AG10803 (cell line): ENCODE results near the gene KCNQ1.

ENCODE experiments used
- DNase-seq: peaks from one replicate; pipeline ENCODE4 v3.0.0; 2010; ENCODE audit warnings: low read depth
- H3K4me3 ChIP-seq: 2 replicates; pipeline ENCODE4 v1.5.1; 2011; ENCODE audit warnings: mild to moderate bottlenecking, low read length, control low read depth
- TF ChIP-seq, protein P1 (sequence below): conservative IDR thresholded peaks from 2 replicates; pipeline ENCODE4 v1.5.1; 2011; ENCODE audit warnings: mild to moderate bottlenecking, low read length, control low read depth, inconsistent platforms

KCNQ1 gene

DNA sequence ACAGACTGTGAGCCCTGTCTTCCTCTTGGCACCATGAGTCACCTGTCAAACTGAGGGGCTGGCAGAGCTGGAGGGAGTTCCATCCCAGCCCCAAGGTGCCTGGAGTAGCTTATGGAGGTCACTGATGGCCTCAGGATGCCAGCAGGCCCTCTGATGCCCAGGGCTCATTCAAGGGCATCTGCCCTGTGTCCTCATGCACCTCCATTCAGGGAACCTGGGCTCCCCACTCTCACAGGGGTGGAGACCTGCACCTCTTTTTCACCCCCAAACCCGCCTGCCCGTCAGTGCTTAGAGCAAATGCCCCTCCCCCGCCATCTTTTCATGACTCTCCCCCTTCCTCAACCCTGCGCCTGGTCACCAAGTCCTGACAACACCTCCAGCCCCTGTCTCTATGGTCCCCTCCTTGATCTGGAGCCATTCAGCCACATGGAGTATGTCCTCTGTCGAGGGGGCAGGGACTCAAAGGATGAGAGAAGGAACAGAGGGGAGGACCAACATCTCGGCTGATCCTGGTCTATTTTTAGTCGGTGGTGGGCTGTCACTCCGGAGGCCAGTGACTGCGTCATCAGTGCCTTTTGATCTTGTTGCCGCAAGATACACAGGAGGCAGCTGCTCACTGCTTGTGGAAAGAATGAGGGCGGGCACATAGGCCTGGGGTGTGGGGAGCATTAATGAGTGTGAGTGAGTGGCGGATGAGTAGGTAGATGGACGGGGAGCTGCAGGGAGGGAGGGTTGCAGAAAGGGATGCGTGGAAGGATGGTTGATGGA lies 368.5 kb downstream of the KCNQ1 start:
- TF ChIP-seq, protein P1, sequence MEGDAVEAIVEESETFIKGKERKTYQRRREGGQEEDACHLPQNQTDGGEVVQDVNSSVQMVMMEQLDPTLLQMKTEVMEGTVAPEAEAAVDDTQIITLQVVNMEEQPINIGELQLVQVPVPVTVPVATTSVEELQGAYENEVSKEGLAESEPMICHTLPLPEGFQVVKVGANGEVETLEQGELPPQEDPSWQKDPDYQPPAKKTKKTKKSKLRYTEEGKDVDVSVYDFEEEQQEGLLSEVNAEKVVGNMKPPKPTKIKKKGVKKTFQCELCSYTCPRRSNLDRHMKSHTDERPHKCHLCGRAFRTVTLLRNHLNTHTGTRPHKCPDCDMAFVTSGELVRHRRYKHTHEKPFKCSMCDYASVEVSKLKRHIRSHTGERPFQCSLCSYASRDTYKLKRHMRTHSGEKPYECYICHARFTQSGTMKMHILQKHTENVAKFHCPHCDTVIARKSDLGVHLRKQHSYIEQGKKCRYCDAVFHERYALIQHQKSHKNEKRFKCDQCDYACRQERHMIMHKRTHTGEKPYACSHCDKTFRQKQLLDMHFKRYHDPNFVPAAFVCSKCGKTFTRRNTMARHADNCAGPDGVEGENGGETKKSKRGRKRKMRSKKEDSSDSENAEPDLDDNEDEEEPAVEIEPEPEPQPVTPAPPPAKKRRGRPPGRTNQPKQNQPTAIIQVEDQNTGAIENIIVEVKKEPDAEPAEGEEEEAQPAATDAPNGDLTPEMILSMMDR, result no peak
- H3K4me3 ChIP-seq, result no peak overlapping the region
- DNase-seq, result no peak

DNA sequence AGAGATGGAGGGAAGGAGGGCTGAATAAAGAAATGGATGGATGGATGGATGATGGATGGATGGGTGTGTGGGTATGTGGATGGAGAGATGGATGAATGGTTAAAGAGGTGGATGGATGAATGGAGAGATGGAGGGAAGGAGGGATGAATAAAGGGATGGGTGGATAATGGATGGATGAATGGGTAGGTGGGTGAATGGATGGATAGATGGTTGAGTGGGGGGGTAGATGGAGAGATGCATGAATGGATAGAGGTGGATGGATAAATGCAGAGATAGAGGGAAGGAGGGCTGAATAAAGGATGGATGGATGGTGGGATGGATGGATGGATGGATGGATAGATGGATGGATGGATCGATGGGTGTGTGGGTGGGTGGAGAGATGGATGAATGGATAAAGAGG lies 369.2 kb downstream of the KCNQ1 start:
- no peak for DNase-seq
- H3K4me3 ChIP-seq, result no peak overlapping the region
- TF ChIP-seq, protein P1, result no peak

DNA sequence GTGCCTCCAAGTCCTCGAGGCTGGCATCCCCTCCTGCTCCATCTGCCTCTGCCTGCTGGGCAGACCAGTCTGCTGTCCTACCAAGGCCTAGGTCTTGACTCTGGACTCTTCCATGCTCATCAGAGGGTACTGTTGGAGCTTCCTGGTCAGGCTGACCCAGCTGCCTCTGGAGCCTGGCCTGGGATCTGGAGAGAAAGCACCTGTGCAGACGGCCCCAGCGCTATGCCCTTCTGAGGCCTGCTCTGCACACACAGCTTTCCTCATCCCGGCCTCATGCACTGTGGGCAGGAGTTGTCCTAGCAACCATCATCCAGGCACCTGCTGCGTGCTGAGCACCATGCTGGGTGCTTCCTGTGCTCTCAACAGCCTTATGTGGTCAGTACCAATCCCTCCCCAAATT lies 369.9 kb downstream of the KCNQ1 start:
- H3K4me3 ChIP-seq, result no peak overlapping the region
- DNase-seq, result no peak
- TF ChIP-seq, protein P1, result no peak

DNA sequence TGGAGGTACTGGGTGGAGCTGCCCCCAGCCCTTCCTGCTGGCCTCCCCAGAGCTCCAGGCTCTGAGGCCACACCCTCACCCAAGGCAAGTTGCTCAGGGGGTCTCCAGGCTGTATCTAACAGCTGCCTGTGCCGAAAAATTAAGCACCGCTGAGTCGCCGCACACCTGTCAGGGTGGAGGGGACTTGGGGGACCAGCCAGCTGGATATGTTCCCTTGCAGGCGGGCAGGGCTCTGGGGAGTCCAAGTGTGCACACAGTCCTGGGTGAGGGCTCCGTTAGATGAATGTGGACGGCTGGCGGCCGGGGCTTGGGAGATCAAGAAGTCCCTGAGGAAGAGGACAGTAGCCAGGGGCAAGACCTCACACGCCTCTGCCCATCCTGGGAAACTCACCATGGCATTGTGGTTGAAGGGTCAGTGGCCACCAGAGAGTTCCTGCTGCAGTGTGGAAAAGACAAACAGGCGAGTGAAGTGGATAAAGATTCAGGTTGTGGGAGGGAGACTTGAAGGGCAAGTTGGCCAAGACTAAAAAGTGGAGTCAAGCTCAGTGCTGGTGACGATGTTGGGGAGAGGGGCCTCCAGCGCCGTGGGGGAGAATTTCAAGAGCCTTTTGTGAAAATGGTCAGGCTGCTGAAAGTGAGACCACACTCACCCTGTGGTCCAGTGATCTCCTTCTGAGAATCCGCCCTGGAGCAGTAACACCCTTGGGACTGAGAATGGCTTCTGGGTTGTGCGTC lies 371.1 kb downstream of the KCNQ1 start:
- H3K4me3 ChIP-seq, result no peak overlapping the region
- TF ChIP-seq, protein P1, result no peak
- DNase-seq, result no peak

DNA sequence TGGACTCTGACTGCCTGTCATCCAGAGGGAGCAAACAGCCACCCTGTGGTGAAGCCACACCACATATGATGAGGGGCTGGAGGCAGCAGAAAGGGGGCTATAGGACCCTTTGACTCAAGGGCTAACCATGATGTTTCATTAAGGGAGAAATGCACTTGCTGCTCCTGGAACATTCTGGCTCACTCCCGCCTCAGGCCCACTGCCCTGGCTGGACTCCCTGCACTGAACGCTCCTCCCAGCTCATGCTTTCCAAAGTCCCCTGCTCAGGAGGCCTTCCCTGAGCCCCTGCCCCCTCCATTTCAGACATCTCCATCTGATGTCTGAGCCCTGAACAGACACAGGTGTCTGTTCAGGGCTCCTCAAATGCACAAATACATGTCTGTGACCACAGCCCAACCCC lies 371.7 kb downstream of the KCNQ1 start:
- TF ChIP-seq, protein P1, result no peak
- H3K4me3 ChIP-seq, result no peak overlapping the region
- no peak for DNase-seq

DNA sequence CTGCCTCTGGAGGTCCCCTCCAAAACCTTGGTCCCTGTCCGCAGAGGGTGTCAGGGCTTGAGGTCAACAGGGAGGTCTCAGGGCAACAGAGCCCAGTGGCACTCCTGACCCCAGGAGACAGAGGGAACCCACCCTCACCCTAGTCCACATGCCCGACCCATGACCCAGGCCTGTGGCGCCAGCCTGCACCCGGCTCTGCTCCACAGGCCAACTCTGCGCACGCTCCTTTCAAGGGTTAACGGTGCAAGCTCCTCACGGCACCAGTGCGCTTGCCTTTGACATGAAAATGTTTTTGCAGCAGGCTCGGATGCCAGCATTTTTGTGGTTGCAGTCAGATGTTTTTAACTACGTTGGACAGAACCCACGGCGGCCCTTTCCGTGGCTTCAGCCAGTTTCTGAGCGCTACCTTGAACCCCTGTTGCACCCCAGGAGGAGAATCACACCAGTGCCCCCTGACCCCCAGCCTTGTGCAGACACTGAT lies 372.2 kb downstream of the KCNQ1 start:
- TF ChIP-seq, protein P1, result no peak
- no peak overlapping the region for H3K4me3 ChIP-seq
- DNase-seq, result peak; percentile 88

DNA sequence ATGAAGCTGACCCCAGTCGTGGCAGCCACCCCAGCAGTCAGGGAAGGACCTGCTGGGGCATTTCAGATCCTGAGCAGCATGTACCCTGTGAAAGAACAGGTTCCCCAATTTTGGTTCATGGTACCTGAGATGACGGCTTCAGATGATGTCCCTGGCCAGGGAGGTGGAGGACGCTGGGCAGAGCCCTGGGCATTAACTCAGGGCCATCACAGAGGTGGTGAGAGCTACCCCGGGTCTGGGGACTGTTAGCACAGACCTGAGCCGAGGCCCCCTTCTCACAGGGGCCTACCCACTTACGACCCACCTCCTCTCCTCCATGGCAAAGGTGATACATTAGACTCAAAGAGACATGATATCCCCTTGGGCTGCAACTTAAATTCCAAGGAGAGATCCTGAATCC lies 372.6 kb downstream of the KCNQ1 start:
- TF ChIP-seq, protein P1, result no peak
- no peak overlapping the region for H3K4me3 ChIP-seq
- no peak for DNase-seq
